HEK293 (cell line): ENCODE measurements around the gene TPGS1.

Source experiments
- CTCF ChIA-PET: fragments of 350-600 bp; formaldehyde crosslinking; extraction: SDS; loops from one replicate; lab custom pipeline; 2021; ENCODE audit warnings: antibody characterized with exemption; lab: Yijun Ruan, JAX
- POLR2A ChIA-PET: fragments of 300-600 bp; formaldehyde crosslinking; extraction: SDS; loops from one replicate; lab custom pipeline; 2020; ENCODE audit warnings: antibody characterized with exemption, inconsistent platforms; lab: Yijun Ruan, JAX
- H3K27ac ChIP-seq: fragments of 200-500 bp; sonication (Bioruptor generic); 2 replicates; pipeline ENCODE4 v1.5.1; 2014; ENCODE audit warnings: low read depth, low read length, control low read depth, inconsistent platforms; ENCODE audit errors: extremely low read depth
- H3K36me3 ChIP-seq, 2 experiments: fragments of 200-500 bp in 1 of 2; sonication (Bioruptor generic) in 1 of 2; 1 replicate in 1 of 2; 2 replicates in 1 of 2; pipeline ENCODE4 v1.5.1; 2014 to 2017; ENCODE audit warnings: inconsistent platforms in 2 of 2, low read length in 2 of 2; ENCODE audit not compliant: control insufficient read depth in 2 of 2, insufficient read depth in 1 of 2
- H3K4me1 ChIP-seq: fragments of 200-500 bp; sonication (Bioruptor generic); 2 replicates; pipeline ENCODE4 v1.5.1; 2014; ENCODE audit warnings: mild to moderate bottlenecking, low read length, inconsistent platforms; ENCODE audit not compliant: control insufficient read depth, insufficient read depth
- H3K4me3 ChIP-seq: 2 replicates; pipeline ENCODE4 v1.5.1; 2011; ENCODE audit warnings: low read depth, mild to moderate bottlenecking, control low read depth, low read length, moderate library complexity
- H3K9me3 ChIP-seq: fragments of 200-500 bp; sonication (Bioruptor generic); 2 replicates; pipeline ENCODE4 v1.5.1; 2014; ENCODE audit warnings: low read depth, low read length, inconsistent platforms; ENCODE audit not compliant: control insufficient read depth, insufficient read depth
- AEBP2 ChIP-seq: fragments of 450-650 bp; formaldehyde crosslinking; IDR thresholded peaks from 2 replicates; pipeline ENCODE4 v1.5.1; 2016; ENCODE audit warnings: missing biosample characterization, missing genetic modification characterization, borderline replicate concordance
- ATF2 ChIP-seq: fragments of 450-650 bp; formaldehyde crosslinking; IDR thresholded peaks from 2 replicates; pipeline ENCODE4 v1.5.1; 2016; ENCODE audit warnings: missing biosample characterization, missing genetic modification characterization, low read depth
- GLI4 ChIP-seq: fragments of 450-650 bp; formaldehyde crosslinking; IDR thresholded peaks from 2 replicates; pipeline ENCODE4 v1.5.1; 2016; ENCODE audit warnings: missing biosample characterization, missing genetic modification characterization
- KLF10 ChIP-seq: fragments of 450-650 bp; IDR thresholded peaks from 2 replicates; pipeline ENCODE4 v1.5.1; 2018; ENCODE audit warnings: missing biosample characterization, mild to moderate bottlenecking, missing genetic modification characterization
- KLF16 ChIP-seq: fragments of 450-650 bp; formaldehyde crosslinking; IDR thresholded peaks from 2 replicates; pipeline ENCODE4 v1.5.1; 2017; ENCODE audit warnings: missing biosample characterization, missing genetic modification characterization
- PRDM6 ChIP-seq: fragments of 450-650 bp; formaldehyde crosslinking; IDR thresholded peaks from 2 replicates; pipeline ENCODE4 v1.5.1; 2017; ENCODE audit warnings: missing biosample characterization, missing genetic modification characterization
- SP7 ChIP-seq: fragments of 450-650 bp; formaldehyde crosslinking; IDR thresholded peaks from 2 replicates; pipeline ENCODE4 v1.5.1; 2016; ENCODE audit warnings: missing biosample characterization, missing genetic modification characterization
- TSHZ1 ChIP-seq: fragments of 450-650 bp; formaldehyde crosslinking; IDR thresholded peaks from 2 replicates; pipeline ENCODE4 v1.5.1; 2016; ENCODE audit warnings: missing biosample characterization, missing genetic modification characterization, borderline replicate concordance
- YY1 ChIP-seq: fragments of 450-650 bp; formaldehyde crosslinking; IDR thresholded peaks from 2 replicates; pipeline ENCODE4 v1.5.1; 2018; ENCODE audit warnings: missing biosample characterization, missing genetic modification characterization
- ZNF175 ChIP-seq: fragments of 450-650 bp; formaldehyde crosslinking; IDR thresholded peaks from 2 replicates; pipeline ENCODE4 v1.5.1; 2016; ENCODE audit warnings: missing biosample characterization, missing genetic modification characterization
- ZNF19 ChIP-seq: fragments of 450-650 bp; formaldehyde crosslinking; IDR thresholded peaks from 2 replicates; pipeline ENCODE4; 2016; ENCODE audit warnings: missing biosample characterization, missing genetic modification characterization, low read depth
- ZNF214 ChIP-seq: fragments of 450-650 bp; formaldehyde crosslinking; IDR thresholded peaks from 2 replicates; pipeline ENCODE4 v1.5.1; 2017; ENCODE audit warnings: missing biosample characterization, mild to moderate bottlenecking, missing genetic modification characterization, borderline replicate concordance
- ZNF311 ChIP-seq: fragments of 450-650 bp; formaldehyde crosslinking; IDR thresholded peaks from 2 replicates; pipeline ENCODE4 v1.5.1; 2017; ENCODE audit warnings: missing biosample characterization, missing genetic modification characterization, borderline replicate concordance
- ZNF350 ChIP-seq: fragments of 450-650 bp; formaldehyde crosslinking; IDR thresholded peaks from 2 replicates; pipeline ENCODE4 v1.5.0; 2017; ENCODE audit warnings: missing biosample characterization, mild to moderate bottlenecking, missing genetic modification characterization
- ZNF398 ChIP-seq: fragments of 450-650 bp; formaldehyde crosslinking; IDR thresholded peaks from 2 replicates; pipeline ENCODE4 v1.5.1; 2017; ENCODE audit warnings: missing biosample characterization, missing genetic modification characterization
- ZNF416 ChIP-seq: fragments of 450-650 bp; formaldehyde crosslinking; IDR thresholded peaks from 2 replicates; pipeline ENCODE4 v1.5.1; 2016; ENCODE audit warnings: missing biosample characterization, missing genetic modification characterization
- ZNF449 ChIP-seq: fragments of 450-650 bp; formaldehyde crosslinking; IDR thresholded peaks from 2 replicates; pipeline ENCODE4 v1.5.1; 2017; ENCODE audit warnings: missing biosample characterization, mild to moderate bottlenecking, missing genetic modification characterization, moderate library complexity
- ZNF530 ChIP-seq: fragments of 450-650 bp; formaldehyde crosslinking; IDR thresholded peaks from 2 replicates; pipeline ENCODE4 v1.5.1; 2016; ENCODE audit warnings: low read depth, missing biosample characterization, missing genetic modification characterization
- ZNF555 ChIP-seq: fragments of 450-650 bp; formaldehyde crosslinking; conservative IDR thresholded peaks from 2 replicates; pipeline ENCODE4 v1.5.1; 2017; ENCODE audit warnings: missing biosample characterization, mild to moderate bottlenecking, missing genetic modification characterization, inconsistent platforms
- ZNF558 ChIP-seq: fragments of 450-650 bp; formaldehyde crosslinking; IDR thresholded peaks from 2 replicates; pipeline ENCODE4 v1.5.1; 2016; ENCODE audit warnings: missing biosample characterization, missing genetic modification characterization
- ZNF610 ChIP-seq: fragments of 450-650 bp; formaldehyde crosslinking; IDR thresholded peaks from 2 replicates; pipeline ENCODE4 v1.5.1; 2016; ENCODE audit warnings: missing biosample characterization, missing genetic modification characterization, borderline replicate concordance
- ZNF660 ChIP-seq: fragments of 450-650 bp; IDR thresholded peaks from 2 replicates; pipeline ENCODE4 v1.5.1; 2018; ENCODE audit warnings: missing biosample characterization, mild to moderate bottlenecking, missing genetic modification characterization

TPGS1 gene

GRCh38 chr19:560121-560520 is 52.8 kb downstream of the TPGS1 start (continued):
- no peak for TF ChIP-seq ZNF530 (tag by site-specific recombination)
- no peak for TF ChIP-seq ZNF311 (tag by site-specific recombination)
- TF ChIP-seq ZNF175 (tag by site-specific recombination), result no peak
- TF ChIP-seq KLF16 (tag by site-specific recombination), result no peak
- TF ChIP-seq ZNF214, result no peak

- Histone ChIP-seq H3K36me3 (no peaks in the 10 kb centered on the region), H3K4me3 (no peak overlapping the region)
- CTCF ChIA-PET, result interaction anchor here (0.5 kb wide), 1 partner anchor 12 kb away, joined by 3 read pairs; no protein-coding TSS in a partner anchor
- TF ChIP-seq SP7 (no peak), GLI4 (tag by site-specific recombination) (no peak), ZNF416 (no peak), ZNF175 (tag by site-specific recombination) (no peak), PRDM6 (no peak), ZNF558 (tag by site-specific recombination) (no peak), ZNF555 (tag by site-specific recombination) (no peak), ZNF19 (tag by site-specific recombination) (no peak), ZNF660 (tag by site-specific recombination) (no peak), TSHZ1 (tag by site-specific recombination) (no peak), ATF2 (no peak), AEBP2 (tag by site-specific recombination) (no peak)
- TF ChIP-seq, all 188 proteins: peak for 0
- H3K27ac ChIP-seq, result no peak overlapping the region
- H3K4me1 ChIP-seq, result no peaks in the 10 kb centered on the region
- POLR2A ChIA-PET, result no interaction called here
- H3K9me3 ChIP-seq, result no peaks in the 10 kb centered on the region
Observed at GRCh38 chr19:566403-566802, 59.1 kb downstream of the TPGS1 start.

GRCh38 chr19:566844-567243 is 59.5 kb downstream of the TPGS1 start:
- Histone ChIP-seq H3K27ac (no peak overlapping the region), H3K36me3 (no peaks in the 10 kb centered on the region), H3K9me3 (no peaks in the 10 kb centered on the region), H3K4me3 (no peak overlapping the region), H3K4me1 (no peaks in the 10 kb centered on the region)
- ChIA-PET POLR2A (no interaction called here), CTCF (interaction anchor here (0.5 kb wide), 1 partner anchor 12 kb away, joined by 3 read pairs; no protein-coding TSS in a partner anchor)
- TF ChIP-seq ZNF449 (tag by site-specific recombination) (no peak), KLF10 (tag by site-specific recombination) (no peak), ZNF350 (tag by site-specific recombination) (no peak), ZNF610 (tag by site-specific recombination) (no peak), ZNF558 (tag by site-specific recombination) (no peak), YY1 (tag by site-specific recombination) (no peak), ZNF398 (tag by site-specific recombination) (no peak)
